NCI-H146 treated with DMSO at 0.1 percent for 48 hours (cell line): Measurements from ENCODE around the gene CDK5RAP3.
"Not testable (repeated sequence)": the region's sequence is repeated elsewhere in the genome, so short reads cannot be mapped to it uniquely, and the experiment has no call there.

Experiments used
- DNase-seq: peaks from one replicate; lab custom pipeline; 2025; ENCODE audit not compliant: unreplicated experiment; lab: John Stamatoyannopoulos, UW

The CDK5RAP3 gene

GRCh38 chr17:47996201-47996600 is 25.3 kb downstream of the CDK5RAP3 start:
- DNase-seq = no peak

GRCh38 chr17:47997586-47997985 is 26.7 kb downstream of the CDK5RAP3 start:
- no peak for DNase-seq

GRCh38 chr17:47998044-47998443 is 27.1 kb downstream of the CDK5RAP3 start:
- no peak for DNase-seq

- no peak for DNase-seq
Observed at GRCh38 chr17:47999582-47999981, 28.7 kb downstream of the CDK5RAP3 start.

GRCh38 chr17:48001197-48001596 is 30.3 kb downstream of the CDK5RAP3 start:
- DNase-seq = no peak

GRCh38 chr17:48001657-48002056 is 30.7 kb downstream of the CDK5RAP3 start:
- DNase-seq = not testable (repeated sequence)

GRCh38 chr17:48002266-48002915 is 31.5 kb downstream of the CDK5RAP3 start:
- peak; percentile 72 for DNase-seq

GRCh38 chr17:48002916-48003416 is 32.1 kb downstream of the CDK5RAP3 start:
- peak; percentile 72 for DNase-seq

GRCh38 chr17:48003417-48004151 is 32.7 kb downstream of the CDK5RAP3 start:
- DNase-seq = peak; percentile 91

- peak; percentile 15 for DNase-seq
Observed at GRCh38 chr17:48004983-48005382, 34.1 kb downstream of the CDK5RAP3 start.

GRCh38 chr17:48006936-48007709 is 36.2 kb downstream of the CDK5RAP3 start:
- no peak for DNase-seq

GRCh38 chr17:48010193-48010592 is 39.3 kb downstream of the CDK5RAP3 start:
- DNase-seq = no peak

- peak; percentile 34 for DNase-seq
Observed at GRCh38 chr17:48011405-48012150, 40.7 kb downstream of the CDK5RAP3 start.

- peak; percentile 78 for DNase-seq
Observed at GRCh38 chr17:48012151-48012520, 41.2 kb downstream of the CDK5RAP3 start.

GRCh38 chr17:48012654-48013053 is 41.7 kb downstream of the CDK5RAP3 start:
- no peak for DNase-seq

GRCh38 chr17:48013876-48014594 is 43.1 kb downstream of the CDK5RAP3 start:
- no peak for DNase-seq

- no peak for DNase-seq
Observed at GRCh38 chr17:48014595-48015111, 43.7 kb downstream of the CDK5RAP3 start.

GRCh38 chr17:48016112-48016511 is 45.2 kb downstream of the CDK5RAP3 start:
- DNase-seq = no peak

- DNase-seq = not testable (repeated sequence)
Observed at GRCh38 chr17:48017817-48018158, 46.9 kb downstream of the CDK5RAP3 start.

GRCh38 chr17:48021934-48022333 is 51.0 kb downstream of the CDK5RAP3 start:
- no peak for DNase-seq
